Duodenal mucosa (tissue), 2 donors: ENCODE measurements around the gene FAM83D.

Source experiments
- H3K27ac ChIP-seq: one replicate; pipeline ENCODE4 v1.7.0; 2013; ENCODE audit warnings: low read depth, low read length
- H3K27me3 ChIP-seq, 2 donors: one replicate each; pipeline ENCODE4 v1.7.0; 2013; ENCODE audit warnings: low read length in 2 of 2, control low read depth in 1 of 2; ENCODE audit not compliant: insufficient read depth in 2 of 2, control insufficient read depth in 1 of 2
- H3K36me3 ChIP-seq, 2 donors: one replicate each; pipeline ENCODE4 v1.7.0; 2013; ENCODE audit warnings: low read length in 2 of 2, control low read depth in 1 of 2; ENCODE audit not compliant: insufficient read depth in 2 of 2, control insufficient read depth in 1 of 2
- H3K4me1 ChIP-seq, 2 donors: one replicate each; pipeline ENCODE4 v1.7.0; 2013; ENCODE audit warnings: low read length in 2 of 2, control low read depth in 1 of 2; ENCODE audit not compliant: insufficient read depth in 2 of 2, control insufficient read depth in 1 of 2
- H3K4me3 ChIP-seq, 2 donors: one replicate each; pipeline ENCODE4 v1.7.0; 2013; ENCODE audit warnings: low read length in 2 of 2, low read depth in 1 of 2
- H3K9ac ChIP-seq, 2 donors: one replicate each; pipeline ENCODE4 v1.7.0; 2013; ENCODE audit warnings: low read length in 2 of 2, low read depth in 1 of 2
- H3K9me3 ChIP-seq, 2 donors: one replicate each; pipeline ENCODE4 v1.7.0; 2013; ENCODE audit warnings: low read length in 2 of 2, control low read depth in 1 of 2; ENCODE audit not compliant: control insufficient read depth in 1 of 2

FAM83D gene

DNA sequence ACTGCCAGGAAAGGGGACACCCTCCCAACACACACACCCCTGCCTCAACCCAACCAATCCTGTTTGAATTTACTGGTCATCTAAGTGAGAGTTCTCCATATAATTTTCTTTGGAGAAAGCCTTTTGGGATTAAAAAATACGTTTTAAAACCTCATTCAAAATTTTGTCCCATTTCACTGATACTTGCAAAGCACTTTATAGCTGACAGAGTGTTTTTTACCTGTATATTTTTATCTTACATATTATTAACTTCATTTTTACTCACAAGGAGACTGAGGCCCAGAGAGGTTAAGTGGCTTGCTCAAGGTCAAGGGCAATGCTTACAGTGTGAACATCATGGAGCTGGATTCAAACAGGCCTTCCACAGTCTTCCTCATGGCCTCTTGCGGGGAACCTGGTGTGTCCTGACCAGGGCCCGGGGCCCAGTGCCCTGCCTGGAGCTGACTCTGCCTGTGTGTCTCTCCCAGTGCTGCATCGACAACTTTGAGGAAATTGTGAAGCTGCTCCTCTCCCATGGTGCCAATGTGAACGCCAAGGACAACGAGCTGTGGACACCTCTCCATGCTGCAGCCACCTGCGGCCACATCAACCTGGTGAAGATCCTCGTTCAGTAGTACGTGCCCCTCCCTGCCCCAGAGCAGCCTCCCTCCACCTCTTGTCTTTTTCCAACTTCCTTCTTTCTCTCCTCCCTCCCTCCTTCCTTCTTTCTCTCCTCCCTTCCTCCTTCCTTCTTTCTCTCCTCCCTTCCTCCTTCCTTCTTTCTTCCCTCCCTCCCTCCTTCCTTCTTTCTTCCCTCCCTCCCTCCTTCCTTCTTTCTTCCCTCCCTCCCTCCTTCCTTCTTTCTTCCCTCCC, 30.9 kb upstream of the FAM83D start:
- Histone ChIP-seq H3K4me3 (no peak overlapping the region), H3K9ac (no peak overlapping the region), H3K36me3 (peaks cover 0 to under 1% of the 10 kb centered on the region in 2 donors), H3K27me3 (peaks cover 0 to 3% of the 10 kb centered on the region in 2 donors), H3K9me3 (no peaks in the 10 kb centered on the region), H3K4me1 (peaks cover 4 to 5% of the 10 kb centered on the region in 2 donors), H3K27ac (no peak overlapping the region)

DNA sequence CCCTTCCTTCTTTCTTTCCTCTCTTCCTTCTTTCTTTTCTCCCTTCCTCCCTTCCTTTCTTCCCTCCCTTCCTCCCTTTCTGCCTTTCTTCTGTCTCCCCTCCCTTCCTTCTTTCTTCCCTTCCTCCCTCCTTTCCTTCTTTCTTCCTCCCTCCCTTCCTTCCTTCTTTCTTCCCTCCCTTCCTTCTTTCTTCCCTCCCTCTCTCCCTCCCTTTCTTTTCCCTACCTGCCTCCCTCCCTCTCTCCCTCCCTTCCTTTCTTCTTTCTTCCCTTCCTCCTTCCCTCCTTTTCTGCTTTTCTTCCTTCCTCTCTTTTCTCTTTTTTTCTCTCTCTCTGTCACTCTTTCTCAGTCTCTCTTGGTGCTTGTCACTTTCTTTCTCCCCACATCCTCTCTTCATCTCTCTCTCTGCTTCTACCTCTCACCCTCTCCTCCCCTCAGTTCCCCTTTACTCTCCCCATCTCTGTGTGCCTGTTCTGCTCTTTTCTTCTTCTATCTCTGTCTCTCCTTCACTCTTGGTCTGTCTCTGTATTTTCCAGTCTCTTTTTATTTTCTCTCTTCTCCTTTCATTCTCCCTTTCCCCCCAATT, 30.1 kb upstream of the FAM83D start:
- Histone ChIP-seq H3K27me3 (peaks cover 0 to 3% of the 10 kb centered on the region in 2 donors), H3K9me3 (no peaks in the 10 kb centered on the region), H3K4me1 (peaks cover 4 to 5% of the 10 kb centered on the region in 2 donors), H3K27ac (no peak overlapping the region), H3K36me3 (peaks cover 0 to 6% of the 10 kb centered on the region in 2 donors), H3K9ac (no peak overlapping the region), H3K4me3 (no peak overlapping the region)

DNA sequence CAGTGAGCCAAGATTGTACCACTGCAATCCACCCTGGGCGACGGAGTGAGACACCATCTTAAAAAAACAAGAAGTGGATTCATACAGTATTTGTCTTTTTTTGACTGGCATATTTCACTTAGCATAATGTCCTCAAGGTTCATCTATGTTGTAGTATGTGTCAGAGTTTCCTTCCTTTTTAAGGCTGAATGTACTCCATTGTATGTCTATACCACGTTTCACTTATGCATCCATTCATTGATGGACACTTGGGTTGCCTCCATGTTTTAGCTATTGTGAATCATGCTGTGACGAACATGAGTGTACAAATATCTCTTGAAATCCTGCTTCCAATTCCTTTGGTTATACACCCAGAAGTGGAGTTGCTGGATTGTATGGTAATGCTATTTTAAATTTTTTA, 28.9 kb upstream of the FAM83D start:
- no peak overlapping the region for H3K4me3 ChIP-seq
- no peaks in the 10 kb centered on the region for H3K9me3 ChIP-seq
- H3K27me3 ChIP-seq = peaks cover 0 to 3% of the 10 kb centered on the region in 2 donors
- H3K36me3 ChIP-seq = peaks cover 0 to 7% of the 10 kb centered on the region in 2 donors
- no peak overlapping the region for H3K27ac ChIP-seq
- H3K4me1 ChIP-seq = peaks cover 4 to 5% of the 10 kb centered on the region in 2 donors
- H3K9ac ChIP-seq = no peak overlapping the region

DNA sequence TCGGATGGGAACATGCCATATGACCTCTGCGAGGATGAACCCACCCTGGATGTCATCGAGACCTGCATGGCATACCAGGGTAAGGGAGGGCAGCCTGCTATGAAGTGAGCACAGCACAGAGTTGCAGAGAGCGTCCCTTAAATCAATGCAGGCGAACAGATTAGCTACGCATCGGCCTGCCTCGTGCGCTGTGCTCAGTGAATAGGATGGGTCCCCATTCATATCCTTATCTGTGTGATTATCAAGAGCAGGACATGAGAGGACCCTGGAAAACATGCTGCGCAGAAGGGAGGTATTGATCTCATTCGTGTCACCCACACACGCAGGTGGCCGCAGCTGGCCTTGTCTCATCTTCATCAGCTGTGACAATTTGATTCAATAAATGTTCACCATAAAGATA, 25.6 kb upstream of the FAM83D start:
- Histone ChIP-seq H3K36me3 (peaks cover 0 to 17% of the 10 kb centered on the region in 2 donors), H3K4me3 (no peak overlapping the region), H3K9ac (no peak overlapping the region), H3K27me3 (no peaks in the 10 kb centered on the region), H3K27ac (no peak overlapping the region), H3K9me3 (peaks cover 0 to 10% of the 10 kb centered on the region in 2 donors), H3K4me1 (no peaks in the 10 kb centered on the region)

DNA sequence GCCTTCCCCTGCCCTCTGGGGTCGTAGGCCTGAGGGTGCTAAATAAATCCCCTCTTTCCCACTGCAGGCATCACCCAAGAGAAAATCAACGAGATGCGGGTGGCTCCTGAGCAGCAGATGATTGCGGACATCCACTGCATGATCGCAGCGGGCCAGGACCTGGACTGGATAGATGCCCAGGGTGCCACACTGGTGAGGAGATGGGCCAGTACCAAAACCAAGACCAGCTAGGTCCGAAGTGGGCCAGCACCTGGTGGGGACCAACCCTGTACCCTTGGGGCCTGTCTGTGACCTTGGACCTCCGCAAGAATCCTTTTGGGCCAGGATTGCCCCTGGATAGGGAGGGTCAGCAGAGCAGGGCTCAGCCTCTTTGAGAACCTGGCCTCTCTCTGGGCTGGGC, 23.6 kb upstream of the FAM83D start:
- no peak overlapping the region for H3K27ac ChIP-seq
- H3K36me3 ChIP-seq = peaks cover 0 to 20% of the 10 kb centered on the region in 2 donors
- H3K9me3 ChIP-seq = peaks cover 0 to 10% of the 10 kb centered on the region in 2 donors
- H3K9ac ChIP-seq = no peak overlapping the region
- no peaks in the 10 kb centered on the region for H3K27me3 ChIP-seq
- no peak overlapping the region for H3K4me3 ChIP-seq
- no peaks in the 10 kb centered on the region for H3K4me1 ChIP-seq

DNA sequence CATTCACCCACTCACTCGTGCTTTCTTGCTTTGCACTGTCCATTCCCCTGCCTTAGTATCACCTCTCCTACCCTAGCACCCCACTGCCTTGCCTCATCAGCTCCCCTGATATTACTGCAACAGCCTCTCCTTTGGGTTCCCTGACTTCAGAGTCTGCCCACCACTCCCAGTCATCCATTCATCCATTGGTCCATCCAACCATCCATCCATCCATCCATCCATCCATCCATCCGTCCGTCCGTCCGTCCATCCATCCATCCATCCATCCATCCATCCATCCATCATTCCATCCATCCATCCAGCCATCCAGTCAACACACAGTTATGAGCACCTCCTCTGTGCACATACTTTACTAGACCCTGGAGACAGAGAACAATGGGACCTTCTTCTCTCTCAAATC, 22.9 kb upstream of the FAM83D start:
- no peaks in the 10 kb centered on the region for H3K4me1 ChIP-seq

DNA sequence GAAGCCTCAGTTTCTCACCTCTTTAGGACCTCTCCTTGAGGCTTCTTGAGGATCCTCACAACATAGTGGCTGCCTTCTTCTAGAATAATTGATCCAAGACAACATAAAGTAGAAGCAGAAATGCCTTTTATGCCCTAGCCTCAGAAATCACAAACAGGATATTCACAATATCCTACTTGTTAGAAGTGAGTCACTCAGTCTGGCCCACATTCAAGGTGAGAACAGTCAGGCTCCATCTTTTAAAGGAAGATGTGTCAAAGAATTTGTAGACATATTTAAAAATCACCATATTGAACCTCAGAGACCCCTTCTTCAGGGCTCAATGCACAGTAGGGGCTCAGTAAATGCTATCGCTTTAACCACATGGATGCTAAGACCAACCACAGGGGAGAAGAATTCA, 20.8 kb upstream of the FAM83D start:
- Histone ChIP-seq H3K27me3 (no peaks in the 10 kb centered on the region), H3K9me3 (peaks cover 0 to 10% of the 10 kb centered on the region in 2 donors), H3K4me3 (no peak overlapping the region), H3K4me1 (no peaks in the 10 kb centered on the region), H3K9ac (no peak overlapping the region), H3K36me3 (peaks cover 0 to 24% of the 10 kb centered on the region in 2 donors), H3K27ac (no peak overlapping the region)

More for the DNA sequence above, 22.9 kb upstream of the FAM83D start:
- Histone ChIP-seq H3K9me3 (peaks cover 0 to 10% of the 10 kb centered on the region in 2 donors), H3K27ac (no peak overlapping the region), H3K36me3 (peaks cover 0 to 25% of the 10 kb centered on the region in 2 donors), H3K4me3 (no peak overlapping the region), H3K9ac (no peak overlapping the region), H3K27me3 (no peaks in the 10 kb centered on the region)

DNA sequence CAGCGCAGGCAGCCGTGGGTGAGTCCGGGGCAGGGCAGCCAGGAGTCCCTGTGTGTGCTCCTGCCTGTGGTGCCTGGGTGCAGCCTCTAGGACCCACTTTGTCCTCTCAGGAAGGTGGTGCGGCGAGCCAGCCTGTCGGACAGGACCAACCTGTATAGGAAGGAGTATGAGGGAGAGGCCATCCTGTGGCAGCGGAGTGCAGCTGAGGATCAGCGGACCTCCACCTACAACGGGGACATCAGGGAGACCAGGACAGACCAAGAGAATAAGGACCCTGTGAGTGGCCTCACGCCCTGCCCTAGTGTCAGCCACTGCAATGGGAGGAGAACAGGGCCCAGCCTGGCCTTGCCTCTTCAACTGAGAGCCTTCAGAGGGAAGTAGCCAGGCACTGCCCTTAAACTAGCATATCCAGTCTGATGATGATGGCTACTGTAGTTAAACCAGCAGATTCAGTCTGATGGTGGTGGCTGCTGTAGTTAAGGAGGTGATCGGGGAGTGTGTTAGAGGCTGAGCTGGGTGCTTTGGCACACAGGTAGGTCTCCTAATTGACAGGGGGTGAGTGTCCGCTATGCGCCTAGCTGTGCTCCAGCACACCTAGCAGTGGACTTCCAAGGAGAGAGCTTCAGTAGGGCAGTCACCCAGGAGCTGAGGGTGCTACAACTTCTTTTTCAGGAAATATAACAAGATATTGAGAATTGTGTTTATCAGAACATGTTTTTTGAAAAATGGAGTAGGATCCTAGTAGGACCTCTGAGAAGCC, 18.1 kb upstream of the FAM83D start:
- Histone ChIP-seq H3K36me3 (peaks cover 0 to 18% of the 10 kb centered on the region in 2 donors), H3K9ac (no peak overlapping the region), H3K9me3 (peaks cover 0 to 10% of the 10 kb centered on the region in 2 donors), H3K27ac (no peak overlapping the region), H3K4me1 (no peaks in the 10 kb centered on the region), H3K4me3 (no peak overlapping the region), H3K27me3 (no peaks in the 10 kb centered on the region)

DNA sequence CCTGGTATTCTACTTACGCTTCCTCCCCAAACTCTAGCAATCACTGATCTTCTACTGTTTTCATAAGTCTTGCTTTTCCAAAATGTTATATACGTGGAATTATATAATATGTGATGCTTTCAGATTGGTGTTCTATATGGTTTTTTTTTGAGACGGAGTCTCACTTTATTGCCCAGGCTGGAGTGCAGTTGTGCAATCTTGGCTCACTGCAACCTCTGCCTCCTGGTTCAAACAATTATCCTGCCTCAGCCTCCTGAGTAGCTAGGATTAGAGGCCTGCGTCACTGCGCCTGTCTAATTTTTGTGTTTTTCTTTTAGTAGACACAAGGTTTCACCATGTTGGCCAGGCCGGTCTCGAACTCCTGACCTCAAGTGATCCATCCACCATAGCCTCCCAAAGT, 10.9 kb upstream of the FAM83D start:
- Histone ChIP-seq H3K27me3 (peaks cover 0 to 3% of the 10 kb centered on the region in 2 donors), H3K27ac (no peak overlapping the region), H3K9ac (no peak overlapping the region), H3K4me3 (no peak overlapping the region), H3K9me3 (no peaks in the 10 kb centered on the region), H3K36me3 (peaks cover 0 to 9% of the 10 kb centered on the region in 2 donors), H3K4me1 (no peaks in the 10 kb centered on the region)

DNA sequence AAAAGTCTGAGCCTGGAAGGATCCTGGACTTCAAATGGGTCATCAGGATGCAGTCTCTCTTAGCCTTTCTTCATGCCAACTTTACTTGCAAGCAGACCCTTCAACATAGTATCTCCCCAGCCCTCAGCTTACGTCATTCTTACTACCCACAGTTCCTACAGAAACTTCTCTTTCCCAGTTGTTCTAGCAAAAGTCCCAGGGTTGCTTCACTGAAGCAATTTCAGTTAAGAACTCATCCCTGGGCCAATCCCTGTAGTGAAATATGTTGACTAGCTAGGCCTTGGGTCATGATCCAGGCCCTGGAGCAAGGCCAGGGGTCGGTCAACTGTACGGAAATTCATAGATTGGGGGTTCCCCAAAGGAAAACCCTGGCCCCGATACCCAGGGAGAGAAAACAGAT, 8.6 kb upstream of the FAM83D start:
- H3K27me3 ChIP-seq = peaks cover 0 to 5% of the 10 kb centered on the region in 2 donors
- peaks cover 0 to 9% of the 10 kb centered on the region in 2 donors for H3K36me3 ChIP-seq
- H3K27ac ChIP-seq = no peak overlapping the region
- H3K9ac ChIP-seq = no peak overlapping the region
- no peaks in the 10 kb centered on the region for H3K9me3 ChIP-seq
- H3K4me3 ChIP-seq = no peak overlapping the region
- H3K4me1 ChIP-seq = no peaks in the 10 kb centered on the region
